Smooth muscle cell (in vitro differentiated cells): ENCODE measurements around the gene LCP2. TPM values are rescaled to one million over a fixed set of nuclear protein-coding genes. Genes with fewer than 3 reads are reported as not detected.
"Not testable (repeated sequence)": the region's sequence is repeated elsewhere in the genome, so short reads cannot be mapped to it uniquely, and the experiment has no call there.

Experiments used
- DNase-seq: peaks from one replicate; lab custom pipeline; 2025; ENCODE audit not compliant: unreplicated experiment; lab: John Stamatoyannopoulos, UW
- H2AFZ ChIP-seq: fragments of 200-600 bp; sonication (generic); 2 replicates; pipeline ENCODE4 v1.6.0; 2016; ENCODE audit warnings: antibody characterized with exemption, low read depth, mild to moderate bottlenecking
- H3F3A ChIP-seq: fragments of 200-600 bp; sonication (generic); 2 replicates; pipeline ENCODE4 v1.6.0; 2017; ENCODE audit warnings: antibody characterized with exemption, low read depth
- H3K27ac ChIP-seq: fragments of 200-600 bp; sonication (generic); 2 replicates; pipeline ENCODE4 v1.5.1; 2016; ENCODE audit warnings: low read depth, mild to moderate bottlenecking
- H3K27me3 ChIP-seq: fragments of 200-600 bp; sonication (generic); 2 replicates; pipeline ENCODE4 v1.6.1; 2016; ENCODE audit warnings: low read depth, mild to moderate bottlenecking
- H3K36me3 ChIP-seq: fragments of 200-600 bp; sonication (generic); 2 replicates; pipeline ENCODE4 v1.5.1; 2016; ENCODE audit warnings: low read depth
- H3K4me1 ChIP-seq: fragments of 200-600 bp; sonication (generic); 2 replicates; pipeline ENCODE4 v1.5.1; 2016; ENCODE audit warnings: low read depth
- H3K4me2 ChIP-seq: fragments of 200-600 bp; sonication (generic); 2 replicates; pipeline ENCODE4 v1.6.0; 2016; ENCODE audit warnings: mild to moderate bottlenecking
- H3K4me3 ChIP-seq: fragments of 200-600 bp; sonication (generic); 2 replicates; pipeline ENCODE4 v1.5.1; 2016; ENCODE audit warnings: mild to moderate bottlenecking
- H3K79me2 ChIP-seq: fragments of 200-600 bp; sonication (generic); 2 replicates; pipeline ENCODE4 v1.6.0; 2016; ENCODE audit warnings: low read depth, mild to moderate bottlenecking
- H3K9ac ChIP-seq: fragments of 200-600 bp; sonication (generic); 2 replicates; pipeline ENCODE4 v1.6.0; 2016; ENCODE audit warnings: low read depth
- H3K9me3 ChIP-seq: fragments of 200-600 bp; sonication (generic); replicated peaks from 2 replicates; pipeline ENCODE4 v1.5.1; 2016; ENCODE audit warnings: low read depth
- H4K20me1 ChIP-seq: fragments of 200-600 bp; sonication (generic); 2 replicates; pipeline ENCODE4 v1.6.0; 2016; ENCODE audit warnings: low read depth
- CTCF ChIP-seq: fragments of 200-600 bp; sonication (generic); IDR thresholded peaks from 2 replicates; pipeline ENCODE4 v1.5.1; 2017; ENCODE audit warnings: borderline replicate concordance, mild to moderate bottlenecking, antibody characterized with exemption; ENCODE audit not compliant: insufficient read depth, poor library complexity, severe bottlenecking
- WGBS: methylation state at CpG from one replicate; pipeline ENCODE4 v1.1.7; 2016; ENCODE audit warnings: low lambda C conversion rate; 5-methylcytosine and 5-hydroxymethylcytosine counted together
- polyA plus RNA-seq: library from polyadenylated mRNA; unstranded; fragments of >200 nt; fragmentation: Nextera tagmentation; extraction: Ambion mirVana; gene quantifications from 2 replicates; pipeline ENCODE4 v1.2.1, GENCODE V29; 2016
- total RNA-seq: library from RNA; depleted of rRNA; stranded (reverse); fragments of >200 nt; gene quantifications from 2 replicates; pipeline ENCODE4 v1.2.3, GENCODE V29; 2014

LCP2 gene
- total and polyA plus RNA-seq, 2 experiments from 2014 or later = 0.45 to 2.7 TPM

- TF ChIP-seq CTCF = no peak
- H3F3A ChIP-seq = no peaks in the 10 kb centered on the region
Measured at GRCh38 chr5:170249355-170249754, 48.2 kb downstream of the LCP2 start.

GRCh38 chr5:170248931-170249227 lies 48.7 kb downstream of the LCP2 start:
- not testable (repeated sequence) for H3K27ac ChIP-seq, H3K27me3 ChIP-seq, DNase-seq, H4K20me1 ChIP-seq, H3K36me3 ChIP-seq, H3K79me2 ChIP-seq, H3K9me3 ChIP-seq, H3F3A ChIP-seq, H3K4me3 ChIP-seq, H3K9ac ChIP-seq, H2AFZ ChIP-seq
- WGBS = 90% methylated on average over 4 of the region's 4 CpGs
- Histone ChIP-seq H3K4me1 (peaks cover 21% of the 10 kb centered on the region), H3K4me2 (peak overlapping the region; percentile 57)

More at GRCh38 chr5:170249355-170249754, 48.2 kb downstream of the LCP2 start:
- Histone ChIP-seq H2AFZ (no peak overlapping the region), H3K9me3 (no peaks in the 10 kb centered on the region), H4K20me1 (no peaks in the 10 kb centered on the region), H3K4me1 (peaks cover 21% of the 10 kb centered on the region), H3K4me3 (no peak overlapping the region), H3K27me3 (no peaks in the 10 kb centered on the region), H3K79me2 (no peaks in the 10 kb centered on the region), H3K9ac (no peak overlapping the region), H3K27ac (no peak overlapping the region), H3K4me2 (no peak overlapping the region), H3K36me3 (no peaks in the 10 kb centered on the region)
- WGBS = 94% methylated on average over 4 of the region's 4 CpGs
- DNase-seq = no peak

GRCh38 chr5:170248172-170248930 lies 49.2 kb downstream of the LCP2 start:
- Histone ChIP-seq H3K4me2 (peak overlapping the region; percentile 57), H3K36me3 (no peaks in the 10 kb centered on the region), H3K9ac (no peak overlapping the region), H3K79me2 (no peaks in the 10 kb centered on the region), H2AFZ (no peak overlapping the region), H3K27me3 (no peaks in the 10 kb centered on the region), H3F3A (no peaks in the 10 kb centered on the region), H3K9me3 (no peaks in the 10 kb centered on the region), H3K4me1 (peaks cover 21% of the 10 kb centered on the region), H4K20me1 (no peaks in the 10 kb centered on the region), H3K27ac (no peak overlapping the region), H3K4me3 (no peak overlapping the region)
- no peak for DNase-seq
- TF ChIP-seq CTCF = no peak
- WGBS = 66% methylated on average over 6 of the region's 6 CpGs

- DNase-seq = no peak
- H3K4me2 ChIP-seq = no peak overlapping the region
- H3K4me3 ChIP-seq = no peak overlapping the region
- H3K36me3 ChIP-seq = no peaks in the 10 kb centered on the region
- WGBS = 69% methylated on average over 2 of the region's 2 CpGs
- H2AFZ ChIP-seq = no peak overlapping the region
- H3K27ac ChIP-seq = no peak overlapping the region
- no peaks in the 10 kb centered on the region for H4K20me1 ChIP-seq
- no peaks in the 10 kb centered on the region for H3K79me2 ChIP-seq
- no peaks in the 10 kb centered on the region for H3K9me3 ChIP-seq
- TF ChIP-seq CTCF = no peak
- H3F3A ChIP-seq = no peaks in the 10 kb centered on the region
- peaks cover 21% of the 10 kb centered on the region for H3K4me1 ChIP-seq
- no peak overlapping the region for H3K9ac ChIP-seq
- no peaks in the 10 kb centered on the region for H3K27me3 ChIP-seq
Measured at GRCh38 chr5:170247363-170247762, 50.2 kb downstream of the LCP2 start.
